ENCODE results near the gene RAB11FIP2. TPM values are rescaled to one million over a fixed set of nuclear protein-coding genes. Genes with fewer than 3 reads are reported as not detected.

Gene RAB11FIP2
- total RNA-seq, 1 donor from 2014 or later, result 20.6 TPM

DNA sequence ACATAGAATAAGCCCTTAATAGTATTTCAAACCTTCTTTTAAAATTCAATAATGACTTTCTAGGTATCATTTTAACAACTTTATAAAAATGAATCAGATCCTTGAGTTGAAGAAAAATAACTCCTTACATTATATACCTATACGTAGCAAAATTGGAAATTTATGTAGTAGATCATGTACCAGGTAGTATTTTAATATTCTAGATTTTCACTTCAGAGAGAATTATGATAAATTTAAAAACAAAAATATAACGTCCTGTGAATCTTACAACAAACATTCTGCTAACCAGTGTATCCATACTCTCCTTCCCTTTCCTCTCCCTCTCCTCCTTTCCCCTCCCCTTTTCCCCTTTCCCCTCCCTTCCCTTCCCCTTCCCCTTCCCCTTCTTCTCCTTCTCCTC is 6.1 kb upstream of the RAB11FIP2 start:
- DNase-seq (ENCODE audit: extremely low spot score, unreplicated experiment), result no peak
- H3K36me3 Mint-ChIP-seq, result no peaks in the 10 kb centered on the region
- peaks cover 4% of the 10 kb centered on the region for H3K4me1 Mint-ChIP-seq (ENCODE audit: unreplicated experiment)
- no peaks in the 10 kb centered on the region for H3K9me3 Mint-ChIP-seq
- H3K4me3 Mint-ChIP-seq, result no peak overlapping the region
- no peak for TF ChIP-seq CTCF (conservative IDR thresholded peaks at IDR 0.05)
- H3K27ac Mint-ChIP-seq, result no peak overlapping the region
- no peaks in the 10 kb centered on the region for H3K27me3 Mint-ChIP-seq

GRCh38 chr10:118047880-118048279 is 1.1 kb upstream of the RAB11FIP2 start:
- DNase-seq (ENCODE audit: extremely low spot score, unreplicated experiment), result no peak
- peaks cover 8% of the 10 kb centered on the region for H3K4me1 Mint-ChIP-seq (ENCODE audit: unreplicated experiment)
- no peaks in the 10 kb centered on the region for H3K9me3 Mint-ChIP-seq
- H3K36me3 Mint-ChIP-seq, result peaks cover under 1% of the 10 kb centered on the region
- no peaks in the 10 kb centered on the region for H3K27me3 Mint-ChIP-seq
- H3K27ac Mint-ChIP-seq, result peak overlapping the region; percentile 81
- H3K4me3 Mint-ChIP-seq, result peak overlapping the region; percentile 94
- TF ChIP-seq CTCF (conservative IDR thresholded peaks at IDR 0.05), result no peak

DNA sequence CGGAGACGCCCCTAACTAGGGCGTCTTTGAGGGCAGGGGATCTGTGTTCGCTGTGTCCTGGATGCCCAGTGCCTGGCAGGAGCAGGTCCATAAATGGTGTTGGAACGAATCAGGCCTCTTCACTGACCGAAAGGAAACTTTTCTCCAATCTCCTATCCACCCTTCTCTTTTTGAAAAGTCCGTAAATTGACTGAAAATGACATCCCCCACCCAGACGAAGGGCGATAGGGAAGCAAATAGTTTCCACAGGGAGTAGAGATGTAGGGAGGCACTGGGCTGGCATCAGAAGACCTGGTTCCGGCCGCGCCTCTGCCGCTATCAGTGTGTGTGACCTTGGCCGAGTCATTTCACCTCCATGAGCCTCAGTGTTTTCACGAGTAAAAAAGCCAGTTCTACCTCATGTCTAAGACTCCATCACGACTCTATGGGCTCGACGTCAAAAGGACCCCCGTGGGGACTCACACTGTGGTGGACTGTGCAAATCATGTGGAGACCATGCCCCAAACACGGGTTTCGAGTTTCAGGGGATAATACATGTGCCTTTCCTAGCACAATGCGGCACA is 497 bp upstream of the RAB11FIP2 start:
- H3K27ac Mint-ChIP-seq, result peak overlapping the region; percentile 81
- peak overlapping the region; percentile 94 for H3K4me3 Mint-ChIP-seq
- no peak for TF ChIP-seq CTCF (conservative IDR thresholded peaks at IDR 0.05)
- peaks cover 15% of the 10 kb centered on the region for H3K4me1 Mint-ChIP-seq (ENCODE audit: unreplicated experiment)
- H3K27me3 Mint-ChIP-seq, result no peaks in the 10 kb centered on the region
- peaks cover 4% of the 10 kb centered on the region for H3K36me3 Mint-ChIP-seq
- no peak for DNase-seq (ENCODE audit: extremely low spot score, unreplicated experiment)
- H3K9me3 Mint-ChIP-seq, result no peaks in the 10 kb centered on the region

GRCh38 chr10:118045837-118046394 is 825 bp downstream of the RAB11FIP2 start:
- Mint-ChIP-seq H3K4me3 (peak overlapping the region; percentile 94), H3K27ac (peak overlapping the region; percentile 72), H3K27me3 (no peaks in the 10 kb centered on the region), H3K4me1 (ENCODE audit: unreplicated experiment) (peaks cover 23% of the 10 kb centered on the region), H3K9me3 (no peaks in the 10 kb centered on the region), H3K36me3 (peaks cover 4% of the 10 kb centered on the region)
- DNase-seq (ENCODE audit: extremely low spot score, unreplicated experiment), result peak; percentile 71
- TF ChIP-seq CTCF (conservative IDR thresholded peaks at IDR 0.05), result no peak

DNA sequence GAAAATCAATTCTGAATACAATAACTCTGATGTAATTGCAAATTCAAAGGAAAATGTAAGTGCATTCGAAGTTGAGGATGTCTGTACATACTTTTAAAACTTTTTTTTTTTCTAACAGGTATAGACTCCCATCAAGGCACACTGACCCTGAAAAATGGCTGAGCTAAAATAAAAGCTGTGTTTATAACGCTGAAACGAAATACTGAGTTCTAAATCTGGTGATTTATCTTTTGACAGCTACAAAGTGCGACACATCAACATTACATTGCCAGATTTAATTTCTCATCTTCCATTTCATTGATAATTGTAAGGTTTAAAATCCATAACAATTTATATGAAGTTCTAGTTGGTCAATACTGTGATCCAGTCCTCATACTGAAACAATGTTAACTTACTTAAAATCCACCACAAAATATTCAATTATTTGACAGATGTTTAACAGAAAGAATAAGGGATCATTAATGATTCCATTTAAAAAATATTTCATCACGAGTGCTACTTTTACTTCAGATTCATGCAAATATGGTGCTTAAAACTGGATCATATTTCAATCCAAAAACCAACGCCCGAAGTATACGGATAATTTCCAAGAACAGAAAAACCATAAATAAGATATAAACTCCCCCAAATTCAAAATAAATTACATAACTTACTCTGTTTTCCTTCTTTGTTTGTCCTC is 1.4 kb downstream of the RAB11FIP2 start:
- TF ChIP-seq CTCF (conservative IDR thresholded peaks at IDR 0.05), result no peak
- Mint-ChIP-seq H3K27ac (peak overlapping the region; percentile 72), H3K9me3 (no peaks in the 10 kb centered on the region), H3K27me3 (no peaks in the 10 kb centered on the region), H3K4me3 (peak overlapping the region; percentile 94), H3K36me3 (peaks cover 8% of the 10 kb centered on the region), H3K4me1 (ENCODE audit: unreplicated experiment) (peaks cover 29% of the 10 kb centered on the region)
- no peak for DNase-seq (ENCODE audit: extremely low spot score, unreplicated experiment)
